HCT116 (cell line): Measurements from ENCODE around the gene IL1F10. TPM values are rescaled to one million over a fixed set of nuclear protein-coding genes. Genes with fewer than 3 reads are reported as not detected.

Experiments used
- ATAC-seq: fragments of 200-7000 bp; cut with Tn5 transposase; 2 replicates; pipeline ENCODE4 v1.9.1; 2020; ENCODE audit warnings: mild to moderate bottlenecking, moderate library complexity
- BruUV-seq: library from RNA; stranded (reverse); fragments of 400-500 nt; replicated peaks from 2 replicates; lab custom pipeline; 2021; lab: Mats Ljungman, UMichigan
- CTCF ChIA-PET: fragments of 300-600 bp; sonication (Branson Sonifier 250); formaldehyde crosslinking; loops from one replicate; lab custom pipeline; 2021; ENCODE audit warnings: antibody characterized with exemption; lab: Charles Lee
- POLR2A ChIA-PET: fragments of 300-600, 350-600 bp; sonication (Branson Sonifier 250); formaldehyde crosslinking; loops from one replicate; lab custom pipeline; 2021; ENCODE audit warnings: antibody characterized with exemption; lab: Charles Lee
- RAD21 ChIA-PET, 2 experiments: fragments of 300-600 bp; sonication (Branson Sonifier 250); formaldehyde crosslinking; loops; one replicate each; lab custom pipeline; 2023; ENCODE audit warnings: low total read pairs in 2 of 2; ENCODE audit not compliant: uncharacterized antibody in 2 of 2, unreplicated experiment in 2 of 2, low non-redundant PET in 1 of 2; lab: Charles Lee
- DNase-seq: peaks from one replicate; pipeline ENCODE4 v3.0.0-alpha.2; 2010; ENCODE audit warnings: low read depth, low spot score
- H2AFZ ChIP-seq: fragments of 200-600 bp; shearing (Covaris generic), sonication (generic); 2 replicates; pipeline ENCODE4 v1.6.1; 2017; ENCODE audit warnings: low read depth, mixed run types, mixed read lengths, antibody characterized with exemption, low read length; ENCODE audit not compliant: poor library complexity, severe bottlenecking
- H3K27ac ChIP-seq: 2 replicates; pipeline ENCODE4 v1.5.1; 2012; ENCODE audit warnings: low read depth, low read length
- H3K27me3 ChIP-seq: fragments of 200-600 bp; sonication (generic); 2 replicates; pipeline ENCODE4 v1.6.1; 2016; ENCODE audit warnings: mixed run types, low read length, mixed read lengths; ENCODE audit not compliant: insufficient read depth
- H3K36me3 ChIP-seq, 2 experiments: fragments of 200-500 bp in 1 of 2; fragments of 200-600 bp in 1 of 2; sonication (Bioruptor generic) in 1 of 2; sonication (generic) in 1 of 2; 2 replicates each; pipeline versions ENCODE4 v1.5.1 to v1.6.1; 2014 to 2016; ENCODE audit warnings: low read length in 2 of 2, inconsistent platforms in 1 of 2, mixed read lengths in 1 of 2, mixed run types in 1 of 2; ENCODE audit not compliant: insufficient read depth in 2 of 2, control insufficient read depth in 1 of 2
- H3K4me1 ChIP-seq, 2 experiments: fragments of 200-600 bp in 1 of 2; sonication (generic) in 1 of 2; 2 replicates each; pipeline versions ENCODE4 v1.5.1 to v1.6.1; 2012 to 2017; ENCODE audit warnings: low read length in 2 of 2, inconsistent platforms in 1 of 2, mild to moderate bottlenecking in 1 of 2, mixed read lengths in 1 of 2, mixed run types in 1 of 2, moderate library complexity in 1 of 2; ENCODE audit not compliant: insufficient read depth in 2 of 2, control insufficient read depth in 1 of 2
- H3K4me2 ChIP-seq: fragments of 200-600 bp; sonication (generic); 2 replicates; pipeline ENCODE4 v1.6.1; 2017; ENCODE audit warnings: mixed run types, low read length, mixed read lengths
- H3K4me3 ChIP-seq, 2 experiments: fragments of 200-600 bp in 1 of 2; sonication (generic) in 1 of 2; replicated peaks in 1 of 2; 2 replicates each; pipeline ENCODE4 v1.5.1; 2011 to 2016; ENCODE audit warnings: low read length in 2 of 2, control low read depth in 1 of 2, low read depth in 1 of 2, mild to moderate bottlenecking in 1 of 2, mixed read lengths in 1 of 2, mixed run types in 1 of 2
- H3K79me2 ChIP-seq: fragments of 200-600 bp; sonication (generic); 2 replicates; pipeline ENCODE4 v1.6.1; 2017; ENCODE audit warnings: mild to moderate bottlenecking, mixed run types, low read length, moderate library complexity, mixed read lengths; ENCODE audit not compliant: insufficient read depth
- H3K9ac ChIP-seq: fragments of 200-600 bp; sonication (generic); 2 replicates; pipeline ENCODE4 v1.6.1; 2016; ENCODE audit warnings: low read length, mixed read lengths
- H3K9me2 ChIP-seq: fragments of 200-600 bp; sonication (generic), shearing (Covaris generic); 2 replicates; pipeline ENCODE4 v1.6.1; 2017; ENCODE audit warnings: mixed run types, mild to moderate bottlenecking, moderate library complexity; ENCODE audit not compliant: insufficient read depth
- H3K9me3 ChIP-seq, 2 experiments: fragments of 200-500 bp in 1 of 2; fragments of 200-600 bp in 1 of 2; sonication (Bioruptor generic) in 1 of 2; sonication (generic) in 1 of 2; 2 replicates each; pipeline ENCODE4 v1.6.1; 2014 to 2017; ENCODE audit warnings: low read length in 2 of 2, mixed read lengths in 2 of 2, inconsistent platforms in 1 of 2, low read depth in 1 of 2, mild to moderate bottlenecking in 1 of 2, mixed run types in 1 of 2, moderate library complexity in 1 of 2; ENCODE audit not compliant: control insufficient read depth in 1 of 2, insufficient read depth in 1 of 2
- H4K20me1 ChIP-seq: fragments of 200-600 bp; sonication (generic), shearing (Covaris generic); 2 replicates; pipeline ENCODE4 v1.6.1; 2017; ENCODE audit warnings: mixed run types, mild to moderate bottlenecking, moderate library complexity; ENCODE audit not compliant: insufficient read depth
- CBX3 ChIP-seq: IDR thresholded peaks from 2 replicates; pipeline ENCODE4 v1.6.1; 2012; ENCODE audit warnings: low read depth
- POLR2A ChIP-seq: IDR thresholded peaks from 2 replicates; pipeline ENCODE4 v1.7.0; 2011; ENCODE audit warnings: borderline replicate concordance; ENCODE audit not compliant: insufficient read depth, insufficient read length; ENCODE audit errors: extremely low read depth
- RAD21 ChIP-seq: IDR thresholded peaks from 2 replicates; pipeline ENCODE4 v1.6.1; 2012; ENCODE audit warnings: low read depth, mild to moderate bottlenecking
- SIN3A ChIP-seq: IDR thresholded peaks from 2 replicates; pipeline ENCODE4 v1.6.1; 2012; ENCODE audit warnings: low read depth
- TCF7L2 ChIP-seq: IDR thresholded peaks from 2 replicates; pipeline ENCODE4 v1.7.0; 2011; ENCODE audit warnings: borderline replicate concordance, inconsistent platforms; ENCODE audit not compliant: insufficient read depth, insufficient read length; ENCODE audit errors: extremely low read depth
- ZNF274 ChIP-seq: fragments of 200-500 bp; sonication (Bioruptor generic); IDR thresholded peaks from 2 replicates; pipeline ENCODE4 v1.6.1; 2014; ENCODE audit warnings: mild to moderate bottlenecking, low read depth, low read length, inconsistent platforms
- intact Hi-C: fragments of 100-400 bp; cut with micrococcal nuclease; formaldehyde crosslinking; loops from 2 replicates; pipeline ENCODE4 v1.10.0; 2022
- total RNA-seq: library from RNA; stranded (reverse); gene quantifications from one replicate; pipeline ENCODE4 v1.2.1, GENCODE V29; 2021; ENCODE audit not compliant: unreplicated experiment
- TF ChIP-seq, protein P1 (sequence below): IDR thresholded peaks from 2 replicates; pipeline ENCODE4 v1.6.1; 2012; ENCODE audit warnings: low read depth
- TF ChIP-seq, protein P2 (sequence below), 3 experiments: fragments of 200-600 bp in 1 of 3; sonication (generic) in 1 of 3; IDR thresholded peaks in 2 of 3; conservative IDR thresholded peaks in 1 of 3; 2 replicates each; pipeline ENCODE4 v1.5.1; 2012 to 2017; ENCODE audit warnings: low read depth in 2 of 3, low read length in 2 of 3, antibody characterized with exemption in 1 of 3, borderline replicate concordance in 1 of 3, control low read depth in 1 of 3, mild to moderate bottlenecking in 1 of 3, mixed read lengths in 1 of 3, mixed run types in 1 of 3, moderate library complexity in 1 of 3; ENCODE audit not compliant: insufficient read depth in 1 of 3
- TF ChIP-seq, protein P3 (sequence below): IDR thresholded peaks from 2 replicates; pipeline ENCODE4 v1.6.1; 2012

Gene IL1F10
- total RNA-seq, 1 experiment from 2014 or later: not detected

DNA sequence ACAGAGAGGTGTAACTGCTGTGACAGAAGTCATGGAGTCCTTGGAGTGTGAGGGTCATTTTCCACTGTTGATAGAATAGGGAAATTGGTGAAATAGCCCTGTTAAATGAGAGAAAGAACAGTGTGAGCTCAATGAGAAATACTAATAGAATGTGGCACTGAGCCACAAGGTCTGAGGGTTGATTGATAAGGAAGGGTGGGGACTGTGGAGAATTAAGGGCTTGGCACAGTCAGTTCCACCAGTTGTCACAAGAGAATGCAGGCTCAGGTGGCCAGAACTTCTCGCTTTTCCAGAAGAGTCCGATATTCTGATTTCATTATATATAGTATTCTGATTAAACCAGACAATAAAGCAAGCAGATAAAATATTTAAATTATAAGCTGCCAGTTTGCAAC lies 50.5 kb downstream of the IL1F10 start (continued):
- TF ChIP-seq, protein P1, sequence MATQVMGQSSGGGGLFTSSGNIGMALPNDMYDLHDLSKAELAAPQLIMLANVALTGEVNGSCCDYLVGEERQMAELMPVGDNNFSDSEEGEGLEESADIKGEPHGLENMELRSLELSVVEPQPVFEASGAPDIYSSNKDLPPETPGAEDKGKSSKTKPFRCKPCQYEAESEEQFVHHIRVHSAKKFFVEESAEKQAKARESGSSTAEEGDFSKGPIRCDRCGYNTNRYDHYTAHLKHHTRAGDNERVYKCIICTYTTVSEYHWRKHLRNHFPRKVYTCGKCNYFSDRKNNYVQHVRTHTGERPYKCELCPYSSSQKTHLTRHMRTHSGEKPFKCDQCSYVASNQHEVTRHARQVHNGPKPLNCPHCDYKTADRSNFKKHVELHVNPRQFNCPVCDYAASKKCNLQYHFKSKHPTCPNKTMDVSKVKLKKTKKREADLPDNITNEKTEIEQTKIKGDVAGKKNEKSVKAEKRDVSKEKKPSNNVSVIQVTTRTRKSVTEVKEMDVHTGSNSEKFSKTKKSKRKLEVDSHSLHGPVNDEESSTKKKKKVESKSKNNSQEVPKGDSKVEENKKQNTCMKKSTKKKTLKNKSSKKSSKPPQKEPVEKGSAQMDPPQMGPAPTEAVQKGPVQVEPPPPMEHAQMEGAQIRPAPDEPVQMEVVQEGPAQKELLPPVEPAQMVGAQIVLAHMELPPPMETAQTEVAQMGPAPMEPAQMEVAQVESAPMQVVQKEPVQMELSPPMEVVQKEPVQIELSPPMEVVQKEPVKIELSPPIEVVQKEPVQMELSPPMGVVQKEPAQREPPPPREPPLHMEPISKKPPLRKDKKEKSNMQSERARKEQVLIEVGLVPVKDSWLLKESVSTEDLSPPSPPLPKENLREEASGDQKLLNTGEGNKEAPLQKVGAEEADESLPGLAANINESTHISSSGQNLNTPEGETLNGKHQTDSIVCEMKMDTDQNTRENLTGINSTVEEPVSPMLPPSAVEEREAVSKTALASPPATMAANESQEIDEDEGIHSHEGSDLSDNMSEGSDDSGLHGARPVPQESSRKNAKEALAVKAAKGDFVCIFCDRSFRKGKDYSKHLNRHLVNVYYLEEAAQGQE: no peak
- no peak for TF ChIP-seq RAD21
- no peak for TF ChIP-seq SIN3A

DNA sequence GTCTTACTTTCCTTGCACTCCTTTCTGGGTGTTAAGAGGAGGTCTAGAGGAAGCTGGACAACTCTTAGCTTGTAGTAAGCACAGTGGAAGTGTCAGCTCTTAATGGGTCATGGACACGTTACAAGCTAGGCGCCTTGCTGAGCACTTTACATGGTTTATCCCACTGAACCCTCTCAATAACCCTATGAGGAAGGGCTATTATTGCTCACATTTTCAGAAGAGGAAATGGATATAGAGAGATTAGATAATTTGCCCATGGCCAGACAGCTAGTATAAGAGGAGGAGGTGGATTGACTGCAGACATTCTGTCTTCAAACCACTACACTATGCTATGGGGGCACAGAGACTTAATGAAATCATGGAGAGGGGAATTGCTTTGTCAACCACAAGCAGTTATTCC lies 51.3 kb downstream of the IL1F10 start:
- RAD21 ChIA-PET: no interaction called here
- BruUV-seq: no TSS peak
- H3K4me3 ChIP-seq: no peak overlapping the region
- TF ChIP-seq CBX3: no peak
- TF ChIP-seq, protein P2, sequence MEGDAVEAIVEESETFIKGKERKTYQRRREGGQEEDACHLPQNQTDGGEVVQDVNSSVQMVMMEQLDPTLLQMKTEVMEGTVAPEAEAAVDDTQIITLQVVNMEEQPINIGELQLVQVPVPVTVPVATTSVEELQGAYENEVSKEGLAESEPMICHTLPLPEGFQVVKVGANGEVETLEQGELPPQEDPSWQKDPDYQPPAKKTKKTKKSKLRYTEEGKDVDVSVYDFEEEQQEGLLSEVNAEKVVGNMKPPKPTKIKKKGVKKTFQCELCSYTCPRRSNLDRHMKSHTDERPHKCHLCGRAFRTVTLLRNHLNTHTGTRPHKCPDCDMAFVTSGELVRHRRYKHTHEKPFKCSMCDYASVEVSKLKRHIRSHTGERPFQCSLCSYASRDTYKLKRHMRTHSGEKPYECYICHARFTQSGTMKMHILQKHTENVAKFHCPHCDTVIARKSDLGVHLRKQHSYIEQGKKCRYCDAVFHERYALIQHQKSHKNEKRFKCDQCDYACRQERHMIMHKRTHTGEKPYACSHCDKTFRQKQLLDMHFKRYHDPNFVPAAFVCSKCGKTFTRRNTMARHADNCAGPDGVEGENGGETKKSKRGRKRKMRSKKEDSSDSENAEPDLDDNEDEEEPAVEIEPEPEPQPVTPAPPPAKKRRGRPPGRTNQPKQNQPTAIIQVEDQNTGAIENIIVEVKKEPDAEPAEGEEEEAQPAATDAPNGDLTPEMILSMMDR (IDR thresholded peaks at IDR 0.05 in 2 of 3, conservative IDR thresholded peaks at IDR 0.05 in 1 of 3; ENCODE audit: borderline replicate concordance in 1 of 3, insufficient read depth in 1 of 3, low read depth in 2 of 3, low read length in 2 of 3): no peak
- no peak for TF ChIP-seq ZNF274
- no peak for TF ChIP-seq POLR2A
- no peak for TF ChIP-seq TCF7L2
- TF ChIP-seq, protein P3, sequence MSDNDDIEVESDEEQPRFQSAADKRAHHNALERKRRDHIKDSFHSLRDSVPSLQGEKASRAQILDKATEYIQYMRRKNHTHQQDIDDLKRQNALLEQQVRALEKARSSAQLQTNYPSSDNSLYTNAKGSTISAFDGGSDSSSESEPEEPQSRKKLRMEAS: no peak
- no peaks in the 10 kb centered on the region for H3K79me2 ChIP-seq
- POLR2A ChIA-PET: no interaction called here
- ATAC-seq: no peak
- CTCF ChIA-PET: interaction anchor here (2.3 kb wide), 1 partner anchor 19 kb away, joined by 8 read pairs; no protein-coding TSS in a partner anchor
- no peak overlapping the region for H3K4me2 ChIP-seq
- no peak overlapping the region for H2AFZ ChIP-seq
- no peak overlapping the region for H3K27ac ChIP-seq
- no peaks in the 10 kb centered on the region for H3K9me3 ChIP-seq
- H3K36me3 ChIP-seq: no peaks in the 10 kb centered on the region
- no peaks in the 10 kb centered on the region; the same call in 1 of the 2 replicates for H3K27me3 ChIP-seq
- H4K20me1 ChIP-seq: no peaks in the 10 kb centered on the region
- H3K4me1 ChIP-seq: peaks cover 0 to 9% of the 10 kb centered on the region in 2 experiments; a peak in 2 of 4 replicates
- H3K9ac ChIP-seq: no peak overlapping the region
- no peak for DNase-seq
- H3K9me2 ChIP-seq: no peaks in the 10 kb centered on the region
- intact Hi-C loops: no loop called here
